Osteoblast (primary cell): Measurements from ENCODE around the gene FGB. TPM values are rescaled to one million over a fixed set of nuclear protein-coding genes. Genes with fewer than 3 reads are reported as not detected.

Experiments
- DNase-seq: peaks from one replicate; pipeline ENCODE4 v3.0.0; 2011; ENCODE audit warnings: low spot score, mixed read lengths; ENCODE audit not compliant: insufficient read length; ENCODE audit errors: missing footprints
- H2AFZ ChIP-seq: 2 replicates; pipeline ENCODE4 v1.6.0; 2011; ENCODE audit warnings: mild to moderate bottlenecking, low read length
- H3K27ac ChIP-seq: 2 replicates; pipeline ENCODE4 v1.5.1; 2011; ENCODE audit warnings: mild to moderate bottlenecking, low read depth, low read length, moderate library complexity
- H3K27me3 ChIP-seq: 2 replicates; pipeline ENCODE4 v1.6.0; 2012; ENCODE audit warnings: mild to moderate bottlenecking, control low read depth, inconsistent platforms, low read length, moderate library complexity; ENCODE audit not compliant: insufficient read depth
- H3K36me3 ChIP-seq: 2 replicates; pipeline ENCODE4 v1.5.1; 2011; ENCODE audit warnings: mild to moderate bottlenecking, low read length, control low read depth, moderate library complexity; ENCODE audit not compliant: insufficient read depth
- H3K4me1 ChIP-seq: 2 replicates; pipeline ENCODE4 v1.5.1; 2011; ENCODE audit warnings: mild to moderate bottlenecking, low read length, control low read depth, moderate library complexity; ENCODE audit not compliant: insufficient read depth
- H3K4me2 ChIP-seq: 2 replicates; pipeline ENCODE4 v1.6.0; 2011; ENCODE audit warnings: mild to moderate bottlenecking, low read length; ENCODE audit not compliant: insufficient read depth
- H3K4me3 ChIP-seq: fragments of 200-600 bp; sonication (generic); 3 replicates; pipeline ENCODE4 v1.5.1; 2012; ENCODE audit warnings: mild to moderate bottlenecking, low read length, inconsistent platforms; ENCODE audit not compliant: insufficient read depth
- H3K79me2 ChIP-seq: 2 replicates; pipeline ENCODE4 v1.6.0; 2012; ENCODE audit warnings: mild to moderate bottlenecking, low read length, control low read depth, inconsistent platforms; ENCODE audit not compliant: insufficient read depth
- H3K9me3 ChIP-seq: 2 replicates; pipeline ENCODE4 v1.5.1; 2011; ENCODE audit warnings: low read depth, low read length, control low read depth
- H4K20me1 ChIP-seq: 2 replicates; pipeline ENCODE4 v1.6.0; 2012; ENCODE audit warnings: mild to moderate bottlenecking, low read length, control low read depth; ENCODE audit not compliant: insufficient read depth
- total RNA-seq: library from RNA; depleted of rRNA; stranded (reverse); fragments of >200 nt; gene quantifications from 2 replicates; pipeline ENCODE4 v1.2.3, GENCODE V29; 2012
- TF ChIP-seq, protein P1 (sequence below): IDR thresholded peaks from 2 replicates; pipeline ENCODE4 v1.5.1; 2011; ENCODE audit warnings: mild to moderate bottlenecking, low read depth, low read length, moderate library complexity; ENCODE audit errors: extremely low read depth

The FGB gene
- total RNA-seq, 1 donor, result not detected

GRCh38 chr4:154603033-154603943 lies 40.5 kb downstream of the FGB start:
- no peak overlapping the region for H3K4me3 ChIP-seq

DNA sequence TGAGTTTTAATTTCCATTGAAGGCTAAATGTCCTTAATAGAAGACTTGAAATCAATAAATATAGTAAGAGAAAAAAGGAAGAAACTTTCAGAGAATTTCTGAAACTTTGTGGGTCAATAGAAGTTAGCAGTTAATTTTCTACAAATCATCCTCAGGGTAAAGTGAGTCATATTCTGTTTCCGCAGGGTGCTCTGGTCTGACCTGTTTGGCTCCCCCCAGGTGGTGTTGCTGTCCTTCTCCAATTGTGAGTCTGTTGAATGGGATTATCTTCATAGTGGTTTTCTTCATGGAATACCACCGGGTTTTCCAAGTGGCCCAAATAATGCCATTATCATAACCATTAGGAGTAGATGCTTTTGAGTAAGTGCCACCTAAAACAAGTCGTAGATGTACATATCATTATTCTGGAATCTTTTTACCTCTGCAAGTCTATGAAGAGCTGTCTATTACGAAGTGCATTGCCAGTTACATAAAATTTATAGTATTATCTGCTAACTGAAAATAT lies 41.9 kb downstream of the FGB start:
- Histone ChIP-seq H3K4me1 (no peaks in the 10 kb centered on the region), H3K27me3 (peaks cover 3% of the 10 kb centered on the region), H3K4me2 (no peak overlapping the region), H3K36me3 (no peaks in the 10 kb centered on the region), H4K20me1 (no peaks in the 10 kb centered on the region), H3K27ac (no peak overlapping the region), H3K9me3 (no peaks in the 10 kb centered on the region), H2AFZ (no peak overlapping the region), H3K79me2 (no peaks in the 10 kb centered on the region), H3K4me3 (no peak overlapping the region)
- TF ChIP-seq, protein P1, sequence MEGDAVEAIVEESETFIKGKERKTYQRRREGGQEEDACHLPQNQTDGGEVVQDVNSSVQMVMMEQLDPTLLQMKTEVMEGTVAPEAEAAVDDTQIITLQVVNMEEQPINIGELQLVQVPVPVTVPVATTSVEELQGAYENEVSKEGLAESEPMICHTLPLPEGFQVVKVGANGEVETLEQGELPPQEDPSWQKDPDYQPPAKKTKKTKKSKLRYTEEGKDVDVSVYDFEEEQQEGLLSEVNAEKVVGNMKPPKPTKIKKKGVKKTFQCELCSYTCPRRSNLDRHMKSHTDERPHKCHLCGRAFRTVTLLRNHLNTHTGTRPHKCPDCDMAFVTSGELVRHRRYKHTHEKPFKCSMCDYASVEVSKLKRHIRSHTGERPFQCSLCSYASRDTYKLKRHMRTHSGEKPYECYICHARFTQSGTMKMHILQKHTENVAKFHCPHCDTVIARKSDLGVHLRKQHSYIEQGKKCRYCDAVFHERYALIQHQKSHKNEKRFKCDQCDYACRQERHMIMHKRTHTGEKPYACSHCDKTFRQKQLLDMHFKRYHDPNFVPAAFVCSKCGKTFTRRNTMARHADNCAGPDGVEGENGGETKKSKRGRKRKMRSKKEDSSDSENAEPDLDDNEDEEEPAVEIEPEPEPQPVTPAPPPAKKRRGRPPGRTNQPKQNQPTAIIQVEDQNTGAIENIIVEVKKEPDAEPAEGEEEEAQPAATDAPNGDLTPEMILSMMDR, result no peak
- DNase-seq, result no peak

More at GRCh38 chr4:154603033-154603943, 40.5 kb downstream of the FGB start:
- no peak for DNase-seq
- H3K4me1 ChIP-seq, result no peaks in the 10 kb centered on the region
- H2AFZ ChIP-seq, result no peak overlapping the region
- no peaks in the 10 kb centered on the region for H3K36me3 ChIP-seq
- TF ChIP-seq, protein P1, result no peak
- peaks cover 3% of the 10 kb centered on the region for H3K27me3 ChIP-seq
- no peaks in the 10 kb centered on the region for H3K9me3 ChIP-seq
- H3K4me2 ChIP-seq, result no peak overlapping the region
- no peaks in the 10 kb centered on the region for H3K79me2 ChIP-seq
- no peaks in the 10 kb centered on the region for H4K20me1 ChIP-seq
- no peak overlapping the region for H3K27ac ChIP-seq

GRCh38 chr4:154606728-154607723 lies 44.2 kb downstream of the FGB start:
- H3K27ac ChIP-seq, result no peak overlapping the region
- no peak for DNase-seq
- H3K4me3 ChIP-seq, result no peak overlapping the region
- H3K79me2 ChIP-seq, result no peaks in the 10 kb centered on the region
- H3K9me3 ChIP-seq, result no peaks in the 10 kb centered on the region
- TF ChIP-seq, protein P1, result no peak
- H3K36me3 ChIP-seq, result no peaks in the 10 kb centered on the region
- H3K27me3 ChIP-seq, result peaks cover 3% of the 10 kb centered on the region
- no peak overlapping the region for H2AFZ ChIP-seq
- no peaks in the 10 kb centered on the region for H3K4me1 ChIP-seq
- H3K4me2 ChIP-seq, result no peak overlapping the region
- no peaks in the 10 kb centered on the region for H4K20me1 ChIP-seq
